Fibroblast of lung (primary cell): ENCODE measurements around the gene IL22RA2. TPM values are rescaled to one million over a fixed set of nuclear protein-coding genes. Genes with fewer than 3 reads are reported as not detected.

Experiments used
- DNase-seq, 2 donors: peaks; one replicate each; pipeline versions ENCODE4 v3.0.0 to v3.0.0-alpha.2; 2010; ENCODE audit warnings: low read depth in 2 of 2
- H2AFZ ChIP-seq: 2 replicates; pipeline ENCODE4 v1.5.1; 2012; ENCODE audit warnings: low read length, control low read depth, inconsistent platforms
- H3K27ac ChIP-seq: 2 replicates; pipeline ENCODE4 v1.5.1; 2011; ENCODE audit warnings: low read length, control low read depth; ENCODE audit not compliant: insufficient read depth
- H3K27me3 ChIP-seq: 2 replicates; pipeline ENCODE4 v1.5.1; 2011; ENCODE audit warnings: mild to moderate bottlenecking, low read length; ENCODE audit not compliant: control insufficient read depth, insufficient read depth
- H3K36me3 ChIP-seq: 2 replicates; pipeline ENCODE4 v1.5.1; 2011; ENCODE audit warnings: low read length; ENCODE audit not compliant: control insufficient read depth, insufficient read depth
- H3K4me1 ChIP-seq: 2 replicates; pipeline ENCODE4 v1.5.1; 2011; ENCODE audit warnings: low read length; ENCODE audit not compliant: control insufficient read depth, insufficient read depth; ENCODE audit errors: extremely low read depth
- H3K4me2 ChIP-seq: 2 replicates; pipeline ENCODE4 v1.5.1; 2011; ENCODE audit warnings: low read length, control low read depth; ENCODE audit not compliant: insufficient read depth; ENCODE audit errors: extremely low read depth
- H3K4me3 ChIP-seq, 4 experiments: fragments of 200-600 bp in 1 of 4; sonication (generic) in 1 of 4; replicated peaks in 1 of 4; 2 replicates each; pipeline ENCODE4 v1.5.1; 2011 to 2016; ENCODE audit warnings: low read length in 4 of 4, low read depth in 3 of 4, mild to moderate bottlenecking in 3 of 4, control low read depth in 2 of 4, inconsistent platforms in 1 of 4, mixed read lengths in 1 of 4; ENCODE audit not compliant: insufficient read depth in 1 of 4; ENCODE audit errors: control extremely low read depth in 1 of 4
- H3K79me2 ChIP-seq: 2 replicates; pipeline ENCODE4 v1.5.1; 2012; ENCODE audit warnings: mild to moderate bottlenecking, low read length, inconsistent platforms; ENCODE audit not compliant: control insufficient read depth, insufficient read depth
- H3K9ac ChIP-seq: 2 replicates; pipeline ENCODE4 v1.5.1; 2011; ENCODE audit warnings: mild to moderate bottlenecking, low read length, control low read depth; ENCODE audit not compliant: insufficient read depth
- H3K9me3 ChIP-seq: 2 replicates; pipeline ENCODE4 v1.5.1; 2012; ENCODE audit warnings: low read depth, low read length; ENCODE audit not compliant: control insufficient read depth, insufficient read depth
- H4K20me1 ChIP-seq: 2 replicates; pipeline ENCODE4 v1.5.1; 2011; ENCODE audit warnings: low read length; ENCODE audit not compliant: control insufficient read depth, insufficient read depth; ENCODE audit errors: extremely low read depth
- EZH2 ChIP-seq: IDR thresholded peaks from 2 replicates; pipeline ENCODE4 v1.5.1; 2012; ENCODE audit warnings: low read length, control low read depth, mild to moderate bottlenecking; ENCODE audit errors: missing control alignments
- polyA plus RNA-seq, 2 donors: library from polyadenylated mRNA; depleted of rRNA in 1 of 2; stranded (reverse) in 1 of 2; unstranded in 1 of 2; fragments of >200 nt; gene quantifications; 2 replicates each; pipeline ENCODE4 v1.2.1, GENCODE V29; 2011 to 2012; ENCODE audit warnings: missing spikeins in 1 of 2
- total RNA-seq: library from RNA; depleted of rRNA; stranded (reverse); fragments of >200 nt; gene quantifications from 2 replicates; pipeline ENCODE4 v1.2.1, GENCODE V29; 2014
- TF ChIP-seq, protein P1 (sequence below), 2 donors: IDR thresholded peaks in 1 of 2; conservative IDR thresholded peaks in 1 of 2; 1 replicate in 1 of 2; 2 replicates in 1 of 2; pipeline ENCODE4 v1.5.1; 2011 to 2012; ENCODE audit warnings: low read length in 2 of 2, control low read depth in 1 of 2, inconsistent platforms in 1 of 2, low read depth in 1 of 2, mild to moderate bottlenecking in 1 of 2

Gene IL22RA2
- total and polyA plus RNA-seq, 2 donors (not counting 1 experiment from before 2014, with no cell fraction given), result not detected

DNA sequence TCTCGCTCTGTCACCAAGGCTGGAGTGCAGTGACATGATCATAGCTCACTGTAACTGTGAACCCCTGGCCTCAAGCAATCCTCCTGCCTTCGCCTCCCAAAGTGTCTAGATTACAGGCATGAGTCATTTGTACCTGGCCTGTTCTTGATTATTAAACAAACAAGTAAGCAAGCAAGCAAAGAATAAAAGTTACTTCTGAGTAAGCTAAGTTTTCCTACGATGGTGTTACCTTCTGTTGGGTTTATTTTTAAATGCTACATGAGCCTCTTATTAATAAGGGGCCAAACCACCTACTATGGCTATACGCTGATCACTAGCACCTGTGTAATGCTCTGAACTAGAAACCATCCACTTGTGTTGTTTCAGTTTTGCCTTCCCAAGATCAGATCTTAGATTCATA is 50.8 kb downstream of the IL22RA2 start:
- TF ChIP-seq EZH2, result no peak
- TF ChIP-seq, protein P1, sequence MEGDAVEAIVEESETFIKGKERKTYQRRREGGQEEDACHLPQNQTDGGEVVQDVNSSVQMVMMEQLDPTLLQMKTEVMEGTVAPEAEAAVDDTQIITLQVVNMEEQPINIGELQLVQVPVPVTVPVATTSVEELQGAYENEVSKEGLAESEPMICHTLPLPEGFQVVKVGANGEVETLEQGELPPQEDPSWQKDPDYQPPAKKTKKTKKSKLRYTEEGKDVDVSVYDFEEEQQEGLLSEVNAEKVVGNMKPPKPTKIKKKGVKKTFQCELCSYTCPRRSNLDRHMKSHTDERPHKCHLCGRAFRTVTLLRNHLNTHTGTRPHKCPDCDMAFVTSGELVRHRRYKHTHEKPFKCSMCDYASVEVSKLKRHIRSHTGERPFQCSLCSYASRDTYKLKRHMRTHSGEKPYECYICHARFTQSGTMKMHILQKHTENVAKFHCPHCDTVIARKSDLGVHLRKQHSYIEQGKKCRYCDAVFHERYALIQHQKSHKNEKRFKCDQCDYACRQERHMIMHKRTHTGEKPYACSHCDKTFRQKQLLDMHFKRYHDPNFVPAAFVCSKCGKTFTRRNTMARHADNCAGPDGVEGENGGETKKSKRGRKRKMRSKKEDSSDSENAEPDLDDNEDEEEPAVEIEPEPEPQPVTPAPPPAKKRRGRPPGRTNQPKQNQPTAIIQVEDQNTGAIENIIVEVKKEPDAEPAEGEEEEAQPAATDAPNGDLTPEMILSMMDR (conservative IDR thresholded peaks at IDR 0.05 in 1 of 2, IDR thresholded peaks at IDR 0.05 in 1 of 2; ENCODE audit: low read depth in 1 of 2, low read length in 2 of 2), result no peak
- no peaks in the 10 kb centered on the region for H3K9me3 ChIP-seq
- no peak for DNase-seq
- no peak overlapping the region for H2AFZ ChIP-seq
- H3K27me3 ChIP-seq, result no peaks in the 10 kb centered on the region
- H3K4me1 ChIP-seq, result no peaks in the 10 kb centered on the region
- H3K9ac ChIP-seq, result no peak overlapping the region
- no peak overlapping the region for H3K4me3 ChIP-seq
- H3K36me3 ChIP-seq, result no peaks in the 10 kb centered on the region
- H4K20me1 ChIP-seq, result no peaks in the 10 kb centered on the region
- H3K4me2 ChIP-seq, result no peak overlapping the region
- H3K27ac ChIP-seq, result no peak overlapping the region
- H3K79me2 ChIP-seq, result no peaks in the 10 kb centered on the region

DNA sequence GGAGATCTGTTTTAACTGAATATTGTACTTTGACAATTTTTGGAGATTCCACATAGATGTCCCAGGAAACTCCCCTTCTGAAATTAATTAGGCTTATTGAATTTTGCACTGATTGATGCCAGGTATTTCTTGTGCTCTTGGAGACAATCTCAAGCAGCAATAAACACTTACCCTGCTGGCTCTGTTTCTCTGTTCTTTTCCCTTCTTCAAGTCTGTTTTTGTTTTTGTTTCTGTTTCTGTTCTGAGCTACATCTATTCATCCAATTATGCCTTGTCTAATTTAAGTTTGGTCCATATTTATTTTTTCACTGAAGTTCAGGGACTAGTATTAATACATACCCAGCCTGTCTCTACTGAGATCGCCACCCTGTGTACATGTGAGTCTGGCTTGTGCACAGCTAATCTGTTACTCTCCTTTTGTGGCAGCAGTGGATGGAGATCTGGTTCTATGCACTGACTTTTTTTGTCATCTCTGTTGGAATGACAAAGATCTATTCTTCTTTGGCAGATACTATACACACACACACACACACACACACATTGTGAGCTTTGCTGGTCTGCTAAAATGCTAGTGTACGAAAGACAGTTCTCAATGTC is 51.9 kb downstream of the IL22RA2 start:
- DNase-seq, result no peak
- Histone ChIP-seq H3K9me3 (no peaks in the 10 kb centered on the region), H3K79me2 (no peaks in the 10 kb centered on the region), H3K4me3 (no peak overlapping the region), H3K4me2 (no peak overlapping the region), H3K9ac (no peak overlapping the region), H2AFZ (no peak overlapping the region), H3K4me1 (no peaks in the 10 kb centered on the region), H3K27me3 (no peaks in the 10 kb centered on the region), H4K20me1 (no peaks in the 10 kb centered on the region), H3K36me3 (no peaks in the 10 kb centered on the region), H3K27ac (no peak overlapping the region)
- no peak for TF ChIP-seq EZH2
- TF ChIP-seq, protein P1 (conservative IDR thresholded peaks at IDR 0.05 in 1 of 2, IDR thresholded peaks at IDR 0.05 in 1 of 2; ENCODE audit: low read depth in 1 of 2, low read length in 2 of 2), result no peak

DNA sequence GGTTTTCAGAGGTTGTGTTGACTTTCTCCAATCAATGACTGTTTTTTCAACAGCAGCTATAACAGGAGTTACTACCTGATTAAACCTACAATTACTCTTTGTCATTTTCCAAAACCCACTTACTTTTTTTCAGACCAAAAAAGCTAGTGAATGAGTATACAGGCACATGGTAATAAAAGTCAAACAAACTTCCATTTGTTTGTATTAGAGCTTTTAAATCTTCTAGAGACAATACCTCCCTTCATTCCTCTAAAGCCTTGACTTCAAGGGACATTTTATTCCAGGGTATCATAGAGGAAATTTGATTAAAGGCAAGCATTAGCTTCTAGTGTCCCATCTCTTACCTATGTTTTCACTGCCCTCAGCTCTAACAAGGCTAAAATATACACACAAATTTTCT is 52.7 kb downstream of the IL22RA2 start:
- Histone ChIP-seq H4K20me1 (no peaks in the 10 kb centered on the region), H3K4me2 (no peak overlapping the region), H3K4me3 (no peak overlapping the region), H3K4me1 (no peaks in the 10 kb centered on the region), H3K36me3 (no peaks in the 10 kb centered on the region), H3K9me3 (no peaks in the 10 kb centered on the region), H3K79me2 (no peaks in the 10 kb centered on the region), H3K9ac (no peak overlapping the region), H3K27ac (no peak overlapping the region), H3K27me3 (no peaks in the 10 kb centered on the region), H2AFZ (no peak overlapping the region)
- TF ChIP-seq EZH2, result no peak
- TF ChIP-seq, protein P1 (conservative IDR thresholded peaks at IDR 0.05 in 1 of 2, IDR thresholded peaks at IDR 0.05 in 1 of 2; ENCODE audit: low read depth in 1 of 2, low read length in 2 of 2), result no peak
- no peak for DNase-seq
